HG03280 (cell line): ENCODE results near the gene LCN15.

Experiments used
- ATAC-seq: cut with Tn5 transposase; IDR thresholded peaks from one replicate; pipeline ENCODE4 v1.9.1; 2021; ENCODE audit warnings: mild to moderate bottlenecking, moderate library complexity; ENCODE audit not compliant: unreplicated experiment

The LCN15 gene

GRCh38 chr9:136741883-136742571 is 22.3 kb downstream of the LCN15 start:
- no peak for ATAC-seq

GRCh38 chr9:136740971-136741882 is 23.1 kb downstream of the LCN15 start:
- ATAC-seq = no peak

- ATAC-seq = no peak
Observed at GRCh38 chr9:136740491-136740890, 23.8 kb downstream of the LCN15 start.

- no peak for ATAC-seq
Observed at GRCh38 chr9:136740069-136740468, 24.2 kb downstream of the LCN15 start.

GRCh38 chr9:136739509-136739908 is 24.8 kb downstream of the LCN15 start:
- ATAC-seq = no peak

- no peak for ATAC-seq
Observed at GRCh38 chr9:136738960-136739359, 25.4 kb downstream of the LCN15 start.

- no peak for ATAC-seq
Observed at GRCh38 chr9:136735812-136736480, 28.4 kb downstream of the LCN15 start.

- ATAC-seq = no peak
Observed at GRCh38 chr9:136734837-136735496, 29.4 kb downstream of the LCN15 start.

GRCh38 chr9:136733611-136734010 is 30.7 kb downstream of the LCN15 start:
- no peak for ATAC-seq

GRCh38 chr9:136732444-136733178 is 31.7 kb downstream of the LCN15 start:
- ATAC-seq = no peak

GRCh38 chr9:136729926-136730325 is 34.4 kb downstream of the LCN15 start:
- no peak for ATAC-seq

GRCh38 chr9:136729144-136729543 is 35.2 kb downstream of the LCN15 start:
- no peak for ATAC-seq

GRCh38 chr9:136728548-136729123 is 35.7 kb downstream of the LCN15 start:
- peak; percentile 12 for ATAC-seq

- peak; percentile 69 for ATAC-seq
Observed at GRCh38 chr9:136728080-136728547, 36.2 kb downstream of the LCN15 start.

GRCh38 chr9:136726631-136727191 is 37.6 kb downstream of the LCN15 start:
- no peak for ATAC-seq

- no peak for ATAC-seq
Observed at GRCh38 chr9:136726118-136726517, 38.2 kb downstream of the LCN15 start.

GRCh38 chr9:136725612-136726011 is 38.7 kb downstream of the LCN15 start:
- ATAC-seq = no peak

- ATAC-seq = no peak
Observed at GRCh38 chr9:136724772-136725171, 39.5 kb downstream of the LCN15 start.

- ATAC-seq = no peak
Observed at GRCh38 chr9:136723989-136724388, 40.3 kb downstream of the LCN15 start.
